HG02571 (cell line): Measurements from ENCODE around the gene HSPA5.
"Not testable (repeated sequence)": the region's sequence is repeated elsewhere in the genome, so short reads cannot be mapped to it uniquely, and the experiment has no call there.

Source experiments
- ATAC-seq: cut with Tn5 transposase; IDR thresholded peaks from one replicate; pipeline ENCODE4 v1.9.1; 2021; ENCODE audit warnings: mild to moderate bottlenecking, moderate library complexity; ENCODE audit not compliant: unreplicated experiment

HSPA5 gene

GRCh38 chr9:125243792-125244260, 2.7 kb upstream of the HSPA5 start:
- no peak for ATAC-seq

- ATAC-seq, result no peak
These were observed 958 bp upstream of the HSPA5 start for GRCh38 chr9:125241863-125242739.

DNA sequence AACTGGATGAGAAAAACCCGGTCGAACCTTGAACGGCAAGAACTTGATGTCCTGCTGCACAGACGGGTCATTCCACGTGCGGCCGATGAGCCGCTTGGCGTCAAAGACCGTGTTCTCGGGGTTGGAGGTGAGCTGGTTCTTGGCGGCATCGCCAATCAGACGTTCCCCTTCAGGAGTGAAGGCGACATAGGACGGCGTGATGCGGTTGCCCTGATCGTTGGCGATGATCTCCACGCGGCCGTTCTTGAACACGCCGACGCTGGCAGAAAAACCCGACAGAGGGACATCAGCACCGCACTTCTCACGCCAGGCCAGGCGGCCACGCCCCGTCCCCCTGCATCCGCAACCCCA, 519 bp downstream of the HSPA5 start:
- ATAC-seq, result peak; percentile 7

- no peak for ATAC-seq
These were observed 1.2 kb downstream of the HSPA5 start for GRCh38 chr9:125239631-125240597.

- no peak for ATAC-seq
These were observed 2.2 kb downstream of the HSPA5 start for GRCh38 chr9:125238915-125239446.

DNA sequence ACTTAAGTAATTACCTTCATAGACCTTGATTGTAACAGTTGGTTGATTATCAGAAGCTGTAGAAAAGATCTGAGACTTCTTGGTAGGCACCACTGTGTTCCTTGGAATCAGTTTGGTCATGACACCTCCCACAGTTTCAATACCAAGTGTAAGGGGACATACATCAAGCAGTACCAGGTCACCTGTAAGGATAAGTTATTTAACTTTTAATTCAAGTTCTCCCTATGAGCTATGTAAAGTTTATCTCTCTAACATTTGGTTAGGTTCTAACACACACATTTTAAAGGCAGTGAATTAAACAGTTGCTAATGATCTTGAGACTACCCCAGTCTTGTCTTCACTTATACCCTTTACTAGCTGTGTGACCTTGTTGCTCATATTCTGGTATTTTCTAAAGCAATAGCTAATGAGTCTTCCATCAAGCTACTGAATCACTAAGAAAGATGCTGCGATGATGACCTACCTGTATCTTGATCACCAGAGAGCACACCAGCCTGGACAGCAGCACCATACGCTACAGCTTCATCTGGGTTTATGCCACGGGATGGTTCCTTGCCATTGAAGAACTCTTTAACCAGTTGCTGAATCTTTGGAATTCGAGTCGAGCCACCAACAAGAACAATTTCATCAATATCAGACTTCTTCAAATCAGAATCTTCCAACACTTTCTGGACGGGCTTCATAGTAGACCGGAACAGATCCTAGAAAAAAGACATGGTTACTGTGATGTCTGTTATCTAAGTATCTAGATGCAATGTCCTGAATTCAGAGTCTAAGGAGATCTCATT, 2.8 kb downstream of the HSPA5 start:
- no peak for ATAC-seq

DNA sequence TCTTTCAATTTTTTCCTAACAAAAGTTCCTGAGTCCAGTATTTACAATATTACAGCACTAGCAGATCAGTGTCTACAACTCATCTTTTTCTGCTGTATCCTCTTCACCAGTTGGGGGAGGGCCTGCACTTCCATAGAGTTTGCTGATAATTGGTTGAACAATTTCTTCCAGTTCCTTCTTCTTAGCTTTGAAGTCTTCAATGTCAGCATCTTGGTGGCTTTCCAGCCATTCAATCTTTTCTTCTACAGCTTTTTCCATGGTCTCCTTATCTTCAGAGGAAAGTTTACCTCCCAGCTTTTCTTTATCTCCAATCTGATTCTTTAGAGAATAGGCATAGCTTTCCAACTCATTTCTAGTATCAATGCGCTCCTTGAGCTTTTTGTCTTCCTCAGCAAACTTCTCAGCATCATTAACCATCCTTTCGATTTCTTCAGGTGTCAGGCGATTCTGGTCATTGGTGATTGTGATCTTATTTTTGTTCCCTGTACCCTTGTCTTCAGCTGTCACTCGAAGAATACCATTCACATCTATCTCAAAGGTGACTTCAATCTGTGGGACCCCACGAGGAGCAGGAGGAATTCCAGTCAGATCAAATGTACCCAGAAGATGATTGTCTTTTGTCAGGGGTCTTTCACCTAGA, 4.5 kb downstream of the HSPA5 start:
- not testable (repeated sequence) for ATAC-seq

- ATAC-seq, result no peak
These were observed 5.2 kb downstream of the HSPA5 start for GRCh38 chr9:125235804-125236519.

DNA sequence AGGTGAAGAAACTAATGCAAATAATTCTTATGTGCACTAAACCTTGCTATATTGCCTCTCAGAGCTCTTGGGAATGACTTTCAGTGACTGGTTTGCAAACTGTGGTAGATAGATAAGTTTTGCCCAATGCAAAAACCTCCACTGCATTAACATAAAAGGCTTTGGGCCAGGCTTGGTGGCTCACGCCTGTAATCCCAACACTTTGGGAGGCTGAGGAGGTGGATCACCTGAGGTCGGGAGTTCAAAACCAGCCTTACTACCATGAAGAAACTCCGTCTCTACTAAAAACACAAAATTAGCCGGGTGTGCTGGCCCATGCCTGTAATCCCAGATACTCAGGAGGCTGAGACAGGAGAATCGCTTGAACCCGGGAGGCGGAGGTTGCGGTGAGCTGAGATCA, 7.0 kb downstream of the HSPA5 start:
- not testable (repeated sequence) for ATAC-seq

DNA sequence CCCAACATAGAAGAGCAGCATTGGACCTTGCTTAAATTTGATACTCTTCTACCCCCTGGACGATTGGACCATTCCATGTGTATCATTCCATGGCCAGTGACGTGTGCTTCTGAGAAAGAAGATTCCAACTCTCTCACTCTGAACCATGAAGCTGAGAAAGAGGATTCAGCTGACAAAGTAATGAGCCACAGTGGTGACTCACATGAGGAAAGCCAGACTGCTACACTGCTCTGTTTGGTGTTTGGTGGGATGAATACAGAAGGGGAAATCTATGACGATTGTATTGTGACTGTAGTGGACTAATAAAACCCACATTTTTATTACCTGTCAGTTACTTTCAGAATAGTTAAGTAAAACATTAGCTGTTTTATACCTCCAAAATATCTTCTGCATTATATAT, 7.5 kb downstream of the HSPA5 start:
- ATAC-seq, result no peak

- ATAC-seq, result no peak
These were observed 13.4 kb downstream of the HSPA5 start for GRCh38 chr9:125227761-125228160.

DNA sequence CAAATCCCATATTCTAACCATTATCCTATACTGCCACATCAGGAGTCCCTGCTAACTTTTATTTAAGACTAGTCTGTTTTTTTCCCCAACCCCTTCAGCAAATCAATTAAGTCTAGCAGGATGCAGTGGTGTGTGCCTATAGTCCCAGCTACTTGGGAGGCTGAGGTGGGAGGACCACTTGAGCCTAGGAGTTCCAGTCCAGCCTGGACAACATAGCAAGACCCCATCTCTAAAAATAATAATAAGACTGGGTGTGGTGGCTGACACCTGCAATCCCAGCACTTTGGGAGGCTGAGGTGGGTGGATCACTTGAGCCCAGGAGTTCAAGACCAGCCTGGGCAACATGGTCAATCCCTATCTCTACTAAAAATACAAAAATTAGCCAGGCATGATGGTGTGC, 16.3 kb downstream of the HSPA5 start:
- ATAC-seq, result not testable (repeated sequence)

DNA sequence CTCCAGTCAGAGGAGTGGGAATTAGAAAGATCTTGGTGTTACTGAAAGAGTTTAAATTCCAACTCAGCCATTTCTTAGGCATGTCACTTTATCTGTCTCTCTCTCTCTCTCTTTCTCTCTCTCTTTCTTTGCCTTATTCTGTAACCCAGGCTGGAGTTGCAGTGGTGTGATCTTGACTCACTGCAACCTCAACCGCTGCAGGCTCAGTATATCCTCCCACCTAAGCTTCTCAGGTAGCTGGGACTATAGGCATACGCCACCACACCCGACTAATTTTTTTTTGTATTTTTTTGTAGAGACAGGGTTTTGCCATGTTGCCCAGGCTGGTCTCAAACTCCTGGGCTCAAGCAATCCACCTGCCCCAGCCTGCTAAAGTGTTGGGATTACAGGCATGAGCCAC, 22.5 kb downstream of the HSPA5 start:
- ATAC-seq, result no peak

GRCh38 chr9:125214186-125214585, 27.0 kb downstream of the HSPA5 start:
- no peak for ATAC-seq

DNA sequence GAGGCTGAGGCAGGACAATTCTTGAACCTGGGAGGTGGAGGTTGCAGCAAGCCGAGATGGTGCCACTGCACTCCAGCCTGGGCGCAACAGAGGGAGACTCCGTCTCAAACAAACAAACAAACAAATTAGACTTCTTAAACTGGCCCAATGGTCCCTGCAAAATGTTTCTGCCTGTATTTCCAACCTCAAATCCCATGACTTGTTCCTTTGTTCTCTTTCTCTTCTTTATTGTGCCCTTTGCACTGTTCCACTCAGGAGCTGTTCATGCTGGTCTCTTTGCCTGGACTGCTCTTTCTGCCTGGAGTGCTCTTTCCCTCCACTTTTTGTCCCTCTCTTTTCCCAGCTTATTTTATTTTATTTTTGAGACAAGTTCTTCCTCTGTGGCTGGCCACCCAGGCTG, 36.7 kb downstream of the HSPA5 start:
- no peak for ATAC-seq

DNA sequence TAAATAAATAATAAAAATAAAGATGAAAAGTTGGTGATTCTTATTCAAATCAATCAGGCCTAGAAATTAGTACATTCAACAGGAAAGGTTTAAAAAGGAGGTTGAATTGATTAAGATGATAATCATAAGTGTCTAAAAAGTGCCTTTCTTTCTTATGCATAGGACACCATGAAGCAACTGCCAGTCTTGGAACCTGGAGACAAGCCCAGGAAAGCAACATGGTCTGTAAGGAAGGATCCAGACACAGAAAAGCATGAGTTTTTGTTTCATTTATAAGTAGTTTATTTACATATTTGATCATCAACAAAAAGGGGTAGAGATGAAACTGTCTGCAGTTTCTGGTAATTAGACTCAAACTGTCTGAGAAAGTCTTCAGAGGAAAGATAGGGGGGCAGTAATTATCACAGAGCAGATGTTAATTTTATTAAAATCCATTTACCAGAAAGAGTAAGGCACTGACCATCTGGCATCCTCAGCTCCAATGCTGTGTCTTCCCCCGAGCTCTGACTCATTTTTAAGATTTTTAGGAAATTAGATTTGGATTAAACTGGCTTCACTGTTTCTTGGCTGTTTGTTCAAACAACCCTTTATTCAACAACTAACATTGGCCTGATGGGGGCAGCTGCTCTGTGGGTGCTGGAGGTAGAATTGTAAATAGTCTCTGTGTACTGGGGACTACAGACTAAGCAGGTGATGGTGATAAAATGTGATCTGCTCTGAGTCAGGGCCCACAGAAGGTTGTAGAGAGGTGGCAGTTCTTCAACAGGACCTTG, 38.1 kb downstream of the HSPA5 start:
- no peak for ATAC-seq

DNA sequence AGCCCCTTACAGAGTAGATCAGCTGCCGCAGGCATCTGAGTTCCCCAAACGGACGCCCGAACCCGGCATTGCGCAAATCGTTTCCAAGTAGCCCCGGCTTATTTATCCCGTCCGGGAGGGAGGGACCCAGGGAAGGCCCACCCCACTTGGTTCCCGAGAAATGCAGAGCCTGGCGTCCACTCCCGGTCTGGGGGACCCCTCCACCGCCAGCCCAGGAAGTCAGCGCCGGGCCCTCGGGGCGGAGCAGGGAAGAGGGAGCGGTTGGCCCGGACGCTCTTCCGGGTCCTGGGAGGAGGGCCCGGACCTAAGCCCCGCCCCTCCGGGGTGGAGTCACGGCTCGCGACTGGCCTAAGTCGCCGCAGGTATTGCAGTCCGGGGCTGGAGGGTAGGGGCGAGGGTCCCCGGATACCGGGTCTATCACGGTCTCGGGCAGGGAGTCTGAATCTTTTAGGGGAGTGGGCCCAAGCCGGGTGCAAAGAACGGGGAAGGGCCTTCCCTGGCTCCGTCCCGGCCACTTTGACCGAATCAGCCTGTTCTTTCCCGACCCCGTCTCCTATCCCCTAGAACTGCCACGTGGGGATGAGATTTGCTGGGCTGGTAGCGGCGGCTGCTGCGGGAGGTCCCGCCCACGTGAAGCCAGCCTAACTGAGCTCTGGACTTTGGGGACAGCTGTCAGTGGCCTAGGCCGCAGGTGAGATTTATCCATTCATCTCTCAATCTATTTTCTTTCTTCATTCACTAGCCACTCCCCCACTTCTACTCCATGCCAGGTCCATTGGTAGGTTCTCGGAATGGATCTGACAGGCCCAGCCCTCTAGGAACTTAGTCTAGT, 40.7 kb downstream of the HSPA5 start, which contains the start of gene RABEPK:
Gene RABEPK (plus strand): TSS at position 327 of the 832 bp plus-strand sequence. CDS start 2,472 bp downstream, outside the sequence.
- peak; percentile 95 for ATAC-seq

DNA sequence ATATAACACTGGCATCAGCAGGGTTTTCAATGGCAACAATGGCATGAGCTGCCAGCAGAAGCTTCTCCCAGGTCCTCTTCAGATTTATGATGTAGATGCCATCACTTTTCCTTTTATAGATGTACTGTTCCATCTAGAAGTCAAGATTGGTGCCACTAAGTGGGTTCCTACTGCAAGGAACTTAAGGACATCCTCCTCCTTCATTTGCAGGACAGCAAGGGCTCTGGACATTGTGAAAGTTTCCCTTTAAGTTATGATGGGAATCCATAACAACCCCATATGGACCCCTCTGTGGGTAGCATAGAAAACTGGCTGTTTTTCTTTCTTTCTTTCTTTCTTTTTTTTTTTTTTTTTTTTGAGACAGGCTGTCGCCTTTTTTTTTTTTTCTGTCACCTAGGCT, 45.6 kb downstream of the HSPA5 start:
- ATAC-seq, result not testable (repeated sequence)
